Right lung (tissue), 5 donors: ENCODE measurements around the gene NT5M. TPM values are rescaled to one million over a fixed set of nuclear protein-coding genes. Genes with fewer than 3 reads are reported as not detected.

ENCODE experiments used
- DNase-seq, 2 donors: peaks; one replicate each; pipeline ENCODE4 v3.0.0-alpha.2; 2013
- polyA plus RNA-seq, 5 donors: library from polyadenylated mRNA; unstranded; fragments of 120-200 nt; gene quantifications; one replicate each; pipeline versions ENCODE4 v1.2.1 to v1.2.3, GENCODE V29; 2013; ENCODE audit warnings: inconsistent platforms in 1 of 5, low replicate concordance in 1 of 5; ENCODE audit not compliant: insufficient read length in 5 of 5, insufficient read depth in 1 of 5

Gene NT5M
- polyA plus RNA-seq, 5 donors: 2.7 to 6.5 (median 3.7) TPM

DNA sequence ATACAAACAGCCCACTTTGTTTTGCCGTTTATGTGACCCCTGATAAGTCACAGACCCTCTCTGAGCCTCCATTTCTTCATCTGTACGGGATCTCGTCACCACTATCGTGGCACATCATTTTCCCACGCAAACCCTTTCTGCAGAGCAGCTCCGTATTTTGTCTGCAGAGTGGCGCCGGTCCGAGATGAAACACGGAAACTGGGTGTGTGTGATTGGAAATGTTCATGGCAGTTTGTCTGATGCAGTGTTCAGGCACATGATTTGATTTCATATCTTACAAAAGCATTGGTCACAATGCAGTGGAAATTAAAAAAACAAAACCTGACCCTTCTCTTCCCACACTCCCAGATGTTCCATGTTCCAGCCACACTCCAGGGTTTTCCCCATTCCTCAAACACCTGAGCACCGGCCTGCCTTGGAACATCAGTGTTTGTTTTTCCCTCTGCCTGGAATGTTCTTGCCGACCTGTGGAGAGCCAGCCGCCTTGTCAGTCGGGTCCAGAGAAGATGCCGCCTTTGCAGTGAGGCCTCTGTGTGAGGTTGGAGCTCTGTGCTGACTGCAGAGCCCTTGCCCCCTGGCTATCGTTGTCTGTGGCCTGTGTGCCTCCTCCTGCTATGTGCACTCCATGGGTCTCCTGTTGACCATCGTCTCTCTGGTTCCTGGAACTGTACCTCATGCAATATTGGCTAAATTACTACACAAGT lies 39.2 kb downstream of the NT5M start:
- DNase-seq: no peak

DNA sequence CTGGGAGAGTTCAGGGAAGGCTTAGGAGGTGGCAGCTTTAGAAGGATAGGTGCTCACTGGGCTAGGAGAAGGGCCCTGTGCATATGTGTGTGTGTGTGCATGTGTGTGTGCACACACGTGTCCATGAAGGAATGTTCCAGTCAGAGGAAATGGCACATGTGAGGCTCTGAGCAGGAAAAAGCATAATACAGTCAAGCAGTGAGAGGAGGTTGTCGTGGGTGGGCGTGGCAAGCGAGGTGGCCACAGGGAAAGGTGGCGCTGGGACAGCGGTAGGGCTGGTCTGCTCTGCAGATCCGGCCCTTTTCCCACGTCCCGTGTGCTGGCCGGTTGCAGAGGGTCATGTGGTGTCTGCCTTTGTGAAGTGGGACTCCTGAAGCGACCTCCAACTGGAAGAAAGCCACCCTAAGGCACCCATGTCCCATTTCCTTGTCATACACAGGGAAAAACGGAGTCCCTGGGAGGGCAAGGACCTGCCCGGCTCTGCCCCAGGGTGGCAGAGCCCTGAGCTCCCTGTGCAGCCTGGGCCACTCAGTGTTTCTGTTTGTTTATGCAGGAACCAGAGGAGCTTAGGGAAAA lies 40.1 kb downstream of the NT5M start:
- no peak for DNase-seq

DNA sequence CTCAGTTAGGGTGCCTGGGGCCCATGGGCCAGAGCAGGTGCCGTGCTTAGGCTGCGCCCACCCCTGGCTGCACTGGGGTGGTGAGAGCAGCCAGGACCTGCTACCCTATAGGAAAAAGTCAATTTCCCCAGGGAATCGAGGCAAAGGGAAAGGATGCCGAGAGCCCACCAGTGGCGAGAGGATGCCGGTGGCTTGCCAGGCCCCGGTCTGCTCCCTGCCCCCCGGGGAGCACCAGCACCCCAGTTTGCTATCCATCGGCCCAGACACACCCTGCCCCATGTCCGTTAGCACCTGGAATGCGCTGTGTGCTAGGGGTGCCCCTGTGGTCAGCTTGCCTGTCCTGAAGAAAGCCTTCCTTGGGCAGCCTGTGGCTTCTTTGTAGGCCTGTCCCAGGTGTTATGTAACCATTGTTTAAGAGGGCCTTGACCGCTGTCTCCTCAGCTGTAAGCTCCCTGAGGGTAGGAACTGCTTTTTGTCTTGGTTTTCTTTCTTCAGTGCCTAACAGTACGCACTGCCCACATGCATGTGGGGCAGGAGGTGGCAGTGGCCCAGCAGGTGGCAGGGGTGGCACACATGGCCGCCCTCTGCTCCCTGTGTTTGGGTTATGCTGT lies 40.8 kb downstream of the NT5M start:
- DNase-seq: no peak

DNA sequence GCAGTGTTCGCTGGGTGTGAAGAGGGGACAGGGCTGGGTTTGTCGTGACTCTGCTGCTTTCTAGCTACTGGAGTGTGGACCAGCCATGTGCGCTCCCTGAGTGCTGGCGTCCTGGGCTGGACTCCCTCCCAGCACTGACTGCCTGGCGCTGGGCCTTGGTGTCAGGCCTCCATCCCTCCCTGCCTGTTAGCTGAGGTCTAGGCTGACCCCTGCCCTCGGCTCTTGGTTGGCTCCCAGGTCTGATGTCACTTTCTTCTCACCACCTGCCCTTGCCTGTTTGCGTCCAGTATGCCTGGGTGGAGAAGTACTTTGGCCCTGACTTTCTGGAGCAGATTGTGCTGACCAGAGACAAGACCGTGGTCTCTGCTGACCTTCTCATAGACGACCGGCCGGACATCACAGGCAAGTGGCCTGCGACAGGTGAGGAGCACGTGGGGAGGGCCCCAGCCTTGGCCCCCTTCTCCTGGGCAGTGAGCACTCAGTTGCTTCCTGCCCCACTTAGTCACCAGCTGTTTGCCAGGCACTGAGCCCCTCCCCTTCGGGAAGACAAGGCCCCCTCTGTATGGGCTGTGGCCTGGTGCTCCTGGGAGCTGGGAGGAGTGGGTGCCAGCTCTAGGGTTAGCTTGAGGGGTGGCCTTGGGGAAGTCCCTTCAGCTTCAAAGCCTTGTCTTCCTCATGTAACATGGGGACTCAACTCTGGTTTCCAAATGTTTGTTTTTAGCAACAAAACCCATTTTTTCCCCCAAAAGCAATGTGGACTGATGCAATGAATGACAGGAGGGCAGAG lies 41.5 kb downstream of the NT5M start:
- no peak for DNase-seq

DNA sequence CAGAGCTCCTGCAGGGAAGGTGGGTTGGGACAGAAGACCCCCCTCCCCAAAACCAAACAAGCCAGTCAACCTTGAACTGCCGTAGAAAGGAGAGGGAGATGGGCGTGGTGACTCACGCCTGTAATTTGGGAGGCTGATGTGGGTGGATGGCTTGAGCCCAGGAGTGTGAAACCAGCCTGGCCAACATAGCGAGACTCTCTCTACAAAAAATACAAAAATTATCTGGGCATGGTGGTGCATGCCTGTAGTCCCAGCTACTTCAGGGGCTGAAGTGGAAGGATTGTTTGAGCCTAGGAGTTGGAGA lies 42.1 kb downstream of the NT5M start:
- no peak for DNase-seq

DNA sequence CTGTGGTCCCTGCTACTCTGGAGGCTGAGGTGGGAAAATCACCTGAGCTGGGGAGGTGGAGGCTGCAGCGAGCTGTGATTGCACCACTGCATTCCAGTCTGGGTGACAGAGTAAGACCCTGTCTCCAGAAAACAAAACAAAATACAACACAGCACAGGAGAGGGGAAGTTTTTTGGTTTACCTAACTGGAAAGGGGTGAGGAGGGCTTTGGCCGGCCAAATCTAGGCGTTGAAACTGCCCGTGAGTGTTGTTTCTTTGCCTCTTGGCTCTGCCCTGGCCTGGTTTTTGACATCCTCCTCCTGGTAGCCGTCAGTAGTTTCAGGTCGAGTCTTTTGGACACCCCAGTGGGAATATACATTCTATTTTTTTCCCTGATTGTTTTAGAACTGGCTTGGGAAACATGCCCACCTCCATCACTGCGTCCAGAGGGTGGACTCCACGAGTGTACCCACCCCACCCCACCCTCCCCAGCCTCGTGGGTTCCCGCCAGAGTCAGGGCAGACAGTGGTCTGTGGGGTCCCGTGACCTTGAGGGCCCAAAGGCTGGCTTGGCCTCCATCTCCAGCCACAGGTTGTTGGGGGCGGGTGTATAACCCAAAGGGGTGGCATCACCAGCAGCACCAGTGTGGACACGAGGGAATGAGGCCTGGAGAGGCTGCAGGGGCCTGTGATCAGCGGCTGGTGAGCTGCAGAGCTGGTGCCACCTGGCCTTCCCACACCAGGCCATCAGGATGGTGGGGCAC lies 42.7 kb downstream of the NT5M start:
- no peak for DNase-seq

DNA sequence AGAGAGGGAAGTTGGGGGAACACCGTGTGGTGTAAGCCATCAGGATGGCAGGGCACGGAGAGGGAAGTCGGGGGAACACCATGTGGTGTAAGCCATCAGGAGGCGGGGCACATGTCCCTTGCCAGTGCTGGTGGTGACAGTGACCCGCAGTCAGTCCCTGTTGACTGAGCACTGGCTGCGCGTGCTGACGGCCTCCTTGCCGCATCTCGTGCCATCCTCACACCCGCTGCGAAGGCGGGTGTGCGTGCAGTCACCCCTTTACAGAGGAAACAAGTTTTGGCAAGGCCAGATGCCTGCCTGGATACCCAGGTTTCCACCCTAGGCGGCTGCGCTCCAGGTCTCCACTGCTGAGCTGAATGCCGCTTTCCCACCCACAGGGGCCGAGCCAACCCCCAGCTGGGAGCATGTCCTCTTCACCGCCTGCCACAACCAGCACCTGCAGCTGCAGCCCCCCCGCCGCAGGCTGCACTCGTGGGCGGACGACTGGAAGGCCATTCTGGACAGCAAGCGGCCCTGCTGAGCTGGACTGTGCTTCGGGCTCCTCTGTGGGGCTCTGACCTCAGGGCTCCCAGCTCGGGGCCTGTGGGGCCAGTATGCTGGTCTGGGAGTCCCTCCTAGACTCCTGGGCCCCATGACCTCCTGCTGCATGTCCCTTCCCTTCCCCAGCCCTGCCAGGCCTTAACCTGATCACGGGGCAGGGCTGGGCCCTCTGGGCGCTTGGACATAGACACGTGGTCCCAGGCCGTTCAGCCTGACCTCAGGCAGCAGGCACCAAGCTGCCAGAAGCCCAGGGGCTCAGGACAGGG lies 43.5 kb downstream of the NT5M start:
- no peak for DNase-seq

DNA sequence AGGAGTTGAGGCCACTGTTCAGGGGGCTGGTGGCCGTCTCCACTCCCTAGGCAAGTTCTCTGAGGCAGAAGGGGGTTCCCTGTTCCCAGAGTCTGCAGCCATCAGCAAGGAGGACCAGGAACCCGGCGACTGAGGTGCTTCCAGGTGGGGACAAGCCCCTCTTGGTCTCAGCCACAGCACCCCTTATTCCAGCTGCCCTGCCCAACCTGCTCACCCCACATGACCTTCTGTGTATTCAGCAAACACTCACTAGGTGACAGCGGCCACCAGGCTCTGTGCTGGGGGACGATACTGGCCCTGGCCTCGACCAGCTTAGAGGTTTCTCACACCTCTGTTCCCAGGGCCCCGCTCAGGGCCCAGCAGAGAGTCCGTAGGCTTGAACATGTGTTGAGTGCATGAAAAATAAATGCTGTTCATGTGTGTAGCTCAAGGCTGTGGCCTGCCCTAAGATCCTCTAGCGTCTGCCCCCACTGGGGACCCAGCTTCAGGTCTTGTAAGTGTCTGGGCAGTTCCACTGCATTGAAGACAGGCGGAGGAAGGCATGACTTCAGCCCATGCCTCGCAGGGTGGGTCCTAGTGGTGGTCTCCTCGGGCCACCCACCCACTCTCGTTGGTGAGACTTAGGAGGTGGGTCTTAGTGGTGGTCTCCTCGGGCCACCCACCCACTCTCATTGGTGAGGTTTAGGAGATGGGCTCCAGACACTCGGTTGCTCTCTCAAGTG lies 44.2 kb downstream of the NT5M start:
- no peak for DNase-seq

DNA sequence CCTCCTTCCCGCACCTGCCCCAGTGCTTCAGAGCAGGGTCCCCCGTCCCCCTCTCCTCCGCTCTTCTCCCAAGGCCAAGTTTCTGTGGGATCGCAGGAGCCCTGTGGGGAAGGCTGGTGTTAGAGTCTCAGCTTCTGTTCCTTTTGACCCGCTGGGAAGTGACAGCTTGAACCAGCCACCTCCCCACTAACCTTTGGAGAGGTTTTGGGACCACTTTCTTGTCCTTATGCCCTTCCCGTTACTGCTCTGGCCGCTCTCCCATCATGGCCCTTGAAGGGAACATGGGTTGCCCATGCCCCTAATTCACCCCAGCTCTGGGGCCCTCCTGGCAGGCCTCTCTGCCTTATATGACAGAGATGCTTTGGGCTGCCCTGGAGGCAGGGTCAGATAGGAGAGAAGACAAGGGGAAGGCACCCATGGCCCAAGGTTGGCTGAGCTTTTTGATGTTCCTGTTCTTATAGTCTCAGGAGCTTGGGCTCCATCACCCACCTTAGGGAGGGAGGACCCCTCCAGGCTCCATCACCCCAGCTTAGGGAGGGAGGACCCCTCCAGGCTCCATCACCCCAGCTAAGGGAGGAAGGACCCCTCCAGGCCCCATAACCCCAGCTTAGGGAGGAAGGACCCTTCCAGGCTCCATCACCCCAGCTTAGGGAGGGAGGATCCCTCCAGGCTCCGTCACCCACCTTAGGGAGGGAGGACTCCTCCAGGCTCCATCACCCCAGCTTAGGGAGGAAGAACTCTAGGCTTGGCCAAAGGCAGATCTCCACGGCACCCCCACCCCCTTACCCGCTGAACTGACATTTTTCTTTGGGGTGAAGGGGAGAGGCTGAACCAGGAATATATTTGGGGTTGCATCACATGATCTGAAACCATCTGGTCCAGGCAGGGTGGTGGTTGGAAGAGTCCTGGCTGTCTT lies 45.0 kb downstream of the NT5M start:
- DNase-seq: no peak

DNA sequence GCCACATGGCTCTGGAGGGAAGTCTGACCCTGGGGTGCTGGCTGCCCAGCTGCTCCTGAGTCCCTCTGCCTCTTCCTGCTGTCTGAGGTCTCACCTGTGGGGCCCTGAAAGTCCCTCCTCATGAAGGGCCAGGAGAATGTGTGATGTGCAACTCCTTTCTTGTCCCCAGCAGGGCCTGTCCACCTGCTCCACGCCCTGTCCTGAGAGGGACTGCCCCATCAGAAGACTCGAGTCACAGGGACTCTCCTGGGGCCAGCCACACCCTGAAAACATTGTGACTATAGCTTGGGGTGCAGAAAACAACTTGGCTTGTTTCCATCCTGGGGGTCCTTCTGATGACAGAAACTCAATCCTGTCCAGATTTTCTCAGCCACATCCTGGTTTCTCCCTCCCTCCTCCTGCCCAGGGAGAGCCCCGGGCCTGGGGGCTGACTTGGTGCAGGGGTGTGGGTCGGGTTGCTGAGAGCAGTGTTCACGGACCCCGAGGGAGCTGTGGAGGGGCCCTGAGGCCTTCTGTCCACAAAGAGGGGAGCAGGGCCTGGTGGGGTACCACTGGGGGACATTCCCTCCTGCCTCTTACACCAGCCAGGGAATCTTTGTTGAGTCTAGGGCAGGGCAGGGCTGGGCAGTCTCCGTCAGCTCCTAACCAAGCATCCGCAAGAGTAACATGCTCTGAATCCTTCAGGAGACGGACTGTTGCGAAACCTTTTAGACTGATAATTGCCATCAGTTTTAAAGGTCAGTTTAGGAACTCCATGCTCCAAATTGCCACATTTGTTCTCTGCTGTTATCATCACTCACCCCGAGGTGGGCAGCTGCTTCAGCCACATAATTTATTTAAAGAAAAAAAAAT lies 45.9 kb downstream of the NT5M start:
- no peak for DNase-seq

DNA sequence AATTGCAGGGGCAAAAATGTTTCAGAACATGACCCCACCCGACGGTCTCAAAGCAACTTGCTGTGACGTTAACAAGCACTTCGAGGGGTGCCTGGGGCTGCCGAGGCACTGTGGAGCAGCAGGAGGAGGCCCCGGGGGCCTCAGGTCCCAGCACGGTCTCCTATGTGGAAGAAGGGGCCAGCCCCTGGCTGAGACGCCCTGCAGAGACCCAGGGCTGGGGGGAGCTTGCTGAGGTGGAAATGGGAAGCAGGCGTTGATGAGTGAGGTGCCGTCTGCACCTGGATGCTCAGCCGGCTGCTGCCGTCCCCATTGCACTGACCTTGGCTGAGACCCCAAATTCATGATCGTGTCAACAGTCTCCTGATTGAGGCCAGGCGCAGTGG lies 46.5 kb downstream of the NT5M start:
- DNase-seq: no peak

DNA sequence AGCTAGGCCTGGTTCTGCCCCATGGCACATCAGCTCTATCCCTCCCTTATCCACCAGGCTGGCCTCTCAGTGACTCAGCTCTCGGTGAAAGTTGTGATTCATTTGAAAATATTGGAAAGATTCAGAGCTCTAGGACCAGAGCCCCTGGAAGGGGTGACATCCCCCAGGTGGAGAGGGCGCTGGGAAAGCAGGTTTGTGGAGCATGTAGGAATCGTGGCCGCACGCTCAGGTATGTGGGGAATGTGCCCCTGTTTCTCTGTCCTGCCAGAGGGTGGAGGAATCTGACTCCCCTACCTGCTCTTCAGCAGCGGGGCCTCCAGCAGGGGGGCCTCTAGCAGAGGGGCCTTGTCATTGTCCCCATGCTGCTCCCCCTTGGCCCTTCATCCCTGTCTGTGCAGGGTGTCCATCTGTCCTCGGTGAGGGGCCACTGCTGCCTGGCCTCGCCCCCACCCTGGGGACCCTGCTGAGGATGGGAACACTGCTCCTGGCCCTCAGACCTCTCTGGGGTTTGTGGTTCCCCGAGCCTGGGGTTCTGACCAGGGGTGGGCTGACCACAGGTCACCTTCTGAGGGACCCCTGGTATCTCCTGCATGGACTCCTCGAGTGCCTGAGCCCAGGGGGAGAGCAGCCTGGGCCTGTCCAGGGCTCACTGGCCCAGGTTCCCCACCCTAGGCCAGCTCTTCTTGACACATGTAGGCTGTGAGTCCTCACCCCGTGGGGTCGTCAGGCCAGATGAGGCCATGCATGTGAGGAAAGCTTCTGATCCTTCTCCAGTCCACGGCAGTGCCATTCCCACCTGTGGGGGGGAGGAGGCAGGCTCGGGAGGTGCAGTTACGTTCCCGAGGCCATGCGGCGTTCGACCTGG lies 47.5 kb downstream of the NT5M start:
- DNase-seq: no peak

DNA sequence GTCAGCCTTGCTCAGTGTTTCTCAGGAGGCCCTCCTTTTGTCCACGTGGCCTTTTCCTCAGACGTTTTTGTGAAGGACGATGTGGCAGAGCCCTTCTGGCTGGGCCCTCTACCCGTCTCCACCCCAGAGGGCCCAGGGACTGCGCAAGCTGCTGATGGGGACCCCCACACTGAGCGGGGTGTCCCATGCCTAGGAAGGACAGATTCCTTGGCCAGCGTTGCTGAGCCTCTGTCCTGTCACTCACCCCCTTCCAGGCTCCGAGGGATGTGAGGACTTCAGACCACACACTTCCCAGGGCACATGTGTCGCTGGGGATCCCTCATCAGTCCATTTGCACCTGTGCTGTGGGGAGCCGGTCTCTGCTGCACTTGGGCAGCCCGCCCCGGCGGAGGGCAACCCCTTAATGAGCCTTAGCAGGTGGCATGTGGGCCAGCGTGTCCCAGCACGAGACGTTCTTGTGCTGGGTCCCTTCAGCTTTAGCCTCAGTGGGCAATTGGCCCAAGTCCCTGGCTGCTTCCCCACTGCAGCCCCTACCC lies 48.3 kb downstream of the NT5M start:
- DNase-seq: no peak

DNA sequence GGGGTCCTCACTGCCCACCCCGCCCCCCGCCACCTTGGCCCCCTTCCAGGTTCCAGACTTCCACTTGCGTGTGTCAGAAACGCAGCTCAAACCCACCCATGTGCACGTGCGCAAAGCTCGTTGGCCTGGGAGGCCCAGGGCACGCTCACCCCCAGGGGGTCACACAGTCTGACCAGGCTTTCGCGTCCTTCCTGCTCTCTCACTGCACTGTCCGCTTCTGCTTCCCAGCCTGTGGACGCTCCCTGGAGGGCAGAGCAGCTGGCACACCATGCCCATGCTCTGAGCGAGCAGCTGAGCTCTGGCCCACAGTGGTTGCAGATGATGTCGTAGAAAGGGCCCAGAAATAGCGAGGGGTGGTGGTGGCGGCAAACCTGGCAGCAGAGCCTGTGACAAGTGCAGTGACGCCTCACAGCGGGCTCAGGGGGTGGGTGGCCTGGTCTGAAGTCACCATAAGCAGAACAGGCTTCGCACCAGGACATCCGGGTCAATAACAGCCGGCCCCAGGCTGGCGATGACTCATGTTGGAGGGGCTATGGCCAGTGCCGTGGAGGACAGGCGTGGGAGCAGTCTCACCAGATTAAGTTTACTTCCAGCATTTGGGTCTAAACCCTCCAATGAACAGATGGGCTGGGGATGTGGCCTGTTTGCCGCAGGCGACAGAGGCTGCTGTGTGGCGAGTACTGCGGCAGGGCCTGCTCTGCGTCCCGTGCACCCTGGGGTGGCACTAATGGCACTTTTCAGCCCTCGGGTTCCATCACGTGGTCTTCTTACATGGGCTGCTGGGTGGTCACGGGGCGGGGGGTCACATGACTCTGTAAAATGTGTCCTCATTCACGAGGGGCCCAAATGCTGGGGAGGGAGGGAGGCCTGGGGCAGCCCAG lies 49.0 kb downstream of the NT5M start:
- no peak for DNase-seq

DNA sequence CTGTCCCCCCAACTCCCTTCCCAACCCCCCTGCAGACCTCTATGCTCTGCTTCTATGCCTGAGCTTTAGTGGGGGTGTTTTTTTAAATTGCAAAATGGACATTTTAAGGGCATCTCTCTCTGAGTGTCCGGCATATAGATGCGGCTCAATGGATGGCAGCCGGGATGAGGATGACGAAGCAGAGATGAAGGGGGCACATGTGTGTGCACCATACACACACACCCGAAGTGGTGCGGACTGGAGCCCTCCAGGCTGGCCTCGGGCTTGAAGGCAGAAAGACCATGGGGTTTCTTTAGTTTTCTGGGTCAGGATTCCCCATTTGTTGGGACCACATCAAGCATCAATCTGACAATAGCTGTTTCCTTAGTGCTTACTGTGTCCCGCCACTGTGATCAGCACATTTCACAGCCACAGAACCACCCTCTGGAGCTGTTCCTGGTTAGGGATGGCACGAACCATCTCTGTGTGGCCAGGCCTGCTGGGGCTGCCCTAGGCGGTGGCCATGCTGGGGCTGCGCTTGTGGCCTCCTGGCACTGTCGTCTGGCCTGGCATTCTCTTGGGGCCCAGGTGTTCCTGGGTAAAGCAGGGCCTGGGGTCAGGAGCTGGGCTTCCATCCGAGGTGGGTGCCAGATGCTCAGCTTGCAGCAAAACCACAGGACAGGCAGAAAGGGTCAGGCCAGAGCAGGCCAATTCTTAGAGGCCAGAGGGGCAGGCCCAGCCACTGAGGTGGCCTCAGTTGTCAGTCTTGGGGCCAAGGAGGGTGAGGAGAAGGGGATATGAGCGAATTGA lies 49.9 kb downstream of the NT5M start:
- no peak for DNase-seq
